Measurements from ENCODE around the gene GSTK1.

GSTK1 gene

DNA sequence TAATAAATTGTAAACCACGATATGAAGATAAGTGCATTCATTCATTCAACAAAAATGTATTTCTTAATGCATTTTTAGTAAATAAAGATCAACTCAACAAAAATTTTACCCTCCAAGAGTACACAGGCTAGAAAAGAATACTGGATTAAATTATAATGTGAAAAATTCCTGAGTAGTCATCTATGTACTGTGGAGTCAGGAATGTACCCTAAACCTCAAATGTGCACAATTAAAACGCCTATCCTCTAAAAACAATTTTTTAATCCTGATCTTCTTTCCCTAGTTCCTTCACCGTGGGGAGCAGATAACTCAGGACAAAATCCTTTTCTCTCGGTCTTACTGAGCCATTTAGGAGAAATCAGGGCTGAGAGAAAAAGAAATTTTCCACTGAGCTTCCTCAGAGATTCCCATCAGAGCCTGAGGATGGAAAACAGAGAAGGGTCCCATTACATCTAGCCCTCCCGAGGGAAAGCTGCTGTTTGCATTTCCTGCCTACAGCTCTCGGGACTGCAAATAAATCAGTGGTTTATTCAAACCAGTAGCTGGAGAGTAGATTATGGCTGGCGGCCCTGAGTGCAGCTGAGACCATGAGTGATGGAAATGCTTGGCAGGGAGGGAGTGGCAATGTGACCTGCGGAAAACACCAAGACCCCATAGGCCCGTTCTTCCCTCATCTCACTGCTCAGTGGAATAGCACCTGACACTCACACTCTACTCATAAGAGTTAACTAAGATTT lies 34.0 kb upstream of the GSTK1 start:
- Histone ChIP-seq H2BK5ac (ENCODE audit: low read depth, low read length, poor library complexity) (no peak overlapping the region), H4K12ac (ENCODE audit: low read depth, low read length) (no peak overlapping the region), H3K9me3 (ENCODE audit: insufficient read depth, low read depth, low read length) (peaks cover 7% of the 10 kb centered on the region), H3K36me3 (ENCODE audit: control insufficient read depth in 1 of 2, insufficient read depth in 2 of 2, low read length in 2 of 2) (no peaks in the 10 kb centered on the region), H3K4me1 (ENCODE audit: control insufficient read depth in 1 of 2, insufficient read depth in 2 of 2, low read length in 2 of 2) (peaks cover 12 to 20% of the 10 kb centered on the region in 2 experiments), H3K23ac (ENCODE audit: low read length) (no peak overlapping the region), H3K4me2 (ENCODE audit: low read length) (no peak overlapping the region), H2AK5ac (ENCODE audit: low read length) (no peak overlapping the region), H2BK120ac (ENCODE audit: insufficient read depth, low read length, poor library complexity) (no peak overlapping the region), H2BK12ac (ENCODE audit: low read length) (no peak overlapping the region), H3K4ac (ENCODE audit: low read depth, low read length) (no peak overlapping the region), H3K27ac (ENCODE audit: low read depth, low read length) (no peak overlapping the region), H2AFZ (ENCODE audit: insufficient read depth, low read length, poor library complexity) (no peak overlapping the region), H3K9ac (ENCODE audit: low read length) (no peak overlapping the region), H3K79me1 (ENCODE audit: low read length) (peaks cover 6% of the 10 kb centered on the region), H3K79me2 (ENCODE audit: control insufficient read depth, insufficient read depth, low read length, poor library complexity) (no peaks in the 10 kb centered on the region), H4K8ac (ENCODE audit: low read depth, low read length) (no peak overlapping the region), H3K14ac (ENCODE audit: low read length) (no peak overlapping the region), H3K27me3 (ENCODE audit: insufficient read depth, low read length) (no peaks in the 10 kb centered on the region), H4K91ac (ENCODE audit: low read depth, low read length) (no peak overlapping the region), H3K18ac (ENCODE audit: low read length) (no peak overlapping the region), H3K4me3 (ENCODE audit: low read depth, low read length) (no peak overlapping the region)
- no peak for DNase-seq
- WGBS (ENCODE audit: extremely low coverage, insufficient coverage, insufficient read length), result no CpG with 5 or more reads among the region's 9 CpGs

DNA sequence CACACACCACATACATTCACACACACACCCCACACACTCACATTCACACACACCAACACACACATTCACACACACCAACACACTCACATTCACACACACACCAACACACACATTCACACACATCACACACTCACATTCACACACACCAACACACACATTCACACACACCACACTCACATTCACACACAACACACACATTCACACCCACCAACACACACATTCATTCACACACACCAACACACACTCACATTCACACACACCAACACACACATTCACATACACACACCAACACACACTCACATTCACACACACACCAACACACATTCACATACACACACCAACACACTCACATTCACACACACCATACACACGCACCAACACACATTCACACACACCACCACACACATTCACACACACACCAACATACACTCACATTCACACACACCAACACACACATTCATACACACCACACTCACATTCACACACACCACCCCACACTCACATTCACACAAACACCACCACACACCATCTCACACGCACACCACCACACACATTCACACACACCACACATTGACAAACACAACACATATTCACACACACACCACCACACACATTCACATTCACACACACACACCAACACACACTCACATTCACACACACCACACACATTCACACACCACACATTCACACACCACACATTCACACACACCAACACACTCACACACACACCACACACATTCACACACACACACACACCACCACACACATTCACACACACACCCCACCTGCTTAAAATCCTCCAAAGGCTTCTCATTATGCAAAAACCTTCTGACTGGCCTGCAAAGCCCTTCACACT lies 32.4 kb upstream of the GSTK1 start:
- no peak overlapping the region for H4K91ac ChIP-seq (ENCODE audit: low read depth, low read length)
- H3K4me3 ChIP-seq (ENCODE audit: low read depth, low read length), result peak overlapping the region; percentile 62
- WGBS (ENCODE audit: extremely low coverage, insufficient coverage, insufficient read length), result 100% methylated on average over 2 of the region's 2 CpGs
- no peak overlapping the region for H4K12ac ChIP-seq (ENCODE audit: low read depth, low read length)
- peaks cover 7% of the 10 kb centered on the region for H3K9me3 ChIP-seq (ENCODE audit: insufficient read depth, low read depth, low read length)
- no peak overlapping the region for H3K9ac ChIP-seq (ENCODE audit: low read length)
- H2AFZ ChIP-seq (ENCODE audit: insufficient read depth, low read length, poor library complexity), result no peak overlapping the region
- no peak overlapping the region for H3K27ac ChIP-seq (ENCODE audit: low read depth, low read length)
- no peaks in the 10 kb centered on the region for H3K27me3 ChIP-seq (ENCODE audit: insufficient read depth, low read length)
- H2BK12ac ChIP-seq (ENCODE audit: low read length), result no peak overlapping the region
- H2BK5ac ChIP-seq (ENCODE audit: low read depth, low read length, poor library complexity), result no peak overlapping the region
- H3K18ac ChIP-seq (ENCODE audit: low read length), result no peak overlapping the region
- peak overlapping the region; percentile 11 for H3K23ac ChIP-seq (ENCODE audit: low read length)
- no peak overlapping the region for H2AK5ac ChIP-seq (ENCODE audit: low read length)
- DNase-seq, result no peak
- H3K14ac ChIP-seq (ENCODE audit: low read length), result no peak overlapping the region
- H3K36me3 ChIP-seq (ENCODE audit: control insufficient read depth in 1 of 2, insufficient read depth in 2 of 2, low read length in 2 of 2), result no peaks in the 10 kb centered on the region
- peaks cover 6% of the 10 kb centered on the region for H3K79me1 ChIP-seq (ENCODE audit: low read length)
- peaks cover 7 to 14% of the 10 kb centered on the region in 2 experiments for H3K4me1 ChIP-seq (ENCODE audit: control insufficient read depth in 1 of 2, insufficient read depth in 2 of 2, low read length in 2 of 2)
- no peak overlapping the region for H4K8ac ChIP-seq (ENCODE audit: low read depth, low read length)
- H3K4me2 ChIP-seq (ENCODE audit: low read length), result no peak overlapping the region
- no peak overlapping the region for H3K4ac ChIP-seq (ENCODE audit: low read depth, low read length)
- H3K79me2 ChIP-seq (ENCODE audit: control insufficient read depth, insufficient read depth, low read length, poor library complexity), result no peaks in the 10 kb centered on the region
- H2BK120ac ChIP-seq (ENCODE audit: insufficient read depth, low read length, poor library complexity), result no peak overlapping the region

GRCh38 chr7:143233816-143234532 lies 29.3 kb upstream of the GSTK1 start:
- DNase-seq, result no peak
- no peak overlapping the region for H3K9ac ChIP-seq (ENCODE audit: low read length)
- H2AFZ ChIP-seq (ENCODE audit: insufficient read depth, low read length, poor library complexity), result no peak overlapping the region
- H3K4ac ChIP-seq (ENCODE audit: low read depth, low read length), result no peak overlapping the region
- H3K18ac ChIP-seq (ENCODE audit: low read length), result no peak overlapping the region
- H3K27ac ChIP-seq (ENCODE audit: low read depth, low read length), result no peak overlapping the region
- H3K23ac ChIP-seq (ENCODE audit: low read length), result no peak overlapping the region
- H3K14ac ChIP-seq (ENCODE audit: low read length), result no peak overlapping the region
- no peaks in the 10 kb centered on the region for H3K79me1 ChIP-seq (ENCODE audit: low read length)
- no peak overlapping the region for H3K4me2 ChIP-seq (ENCODE audit: low read length)
- no peaks in the 10 kb centered on the region for H3K79me2 ChIP-seq (ENCODE audit: control insufficient read depth, insufficient read depth, low read length, poor library complexity)
- H2BK5ac ChIP-seq (ENCODE audit: low read depth, low read length, poor library complexity), result no peak overlapping the region
- peaks cover 3 to 4% of the 10 kb centered on the region in 2 experiments for H3K4me1 ChIP-seq (ENCODE audit: control insufficient read depth in 1 of 2, insufficient read depth in 2 of 2, low read length in 2 of 2)
- no CpG with 5 or more reads among the region's 2 CpGs for WGBS (ENCODE audit: extremely low coverage, insufficient coverage, insufficient read length)
- no peaks in the 10 kb centered on the region for H3K27me3 ChIP-seq (ENCODE audit: insufficient read depth, low read length)
- H3K4me3 ChIP-seq (ENCODE audit: low read depth, low read length), result no peak overlapping the region
- no peak overlapping the region for H4K91ac ChIP-seq (ENCODE audit: low read depth, low read length)
- H2AK5ac ChIP-seq (ENCODE audit: low read length), result no peak overlapping the region
- no peaks in the 10 kb centered on the region for H3K36me3 ChIP-seq (ENCODE audit: control insufficient read depth in 1 of 2, insufficient read depth in 2 of 2, low read length in 2 of 2)
- peaks cover 13% of the 10 kb centered on the region for H3K9me3 ChIP-seq (ENCODE audit: insufficient read depth, low read depth, low read length)
- H2BK12ac ChIP-seq (ENCODE audit: low read length), result no peak overlapping the region
- H4K8ac ChIP-seq (ENCODE audit: low read depth, low read length), result no peak overlapping the region
- H4K12ac ChIP-seq (ENCODE audit: low read depth, low read length), result no peak overlapping the region
- H2BK120ac ChIP-seq (ENCODE audit: insufficient read depth, low read length, poor library complexity), result no peak overlapping the region

DNA sequence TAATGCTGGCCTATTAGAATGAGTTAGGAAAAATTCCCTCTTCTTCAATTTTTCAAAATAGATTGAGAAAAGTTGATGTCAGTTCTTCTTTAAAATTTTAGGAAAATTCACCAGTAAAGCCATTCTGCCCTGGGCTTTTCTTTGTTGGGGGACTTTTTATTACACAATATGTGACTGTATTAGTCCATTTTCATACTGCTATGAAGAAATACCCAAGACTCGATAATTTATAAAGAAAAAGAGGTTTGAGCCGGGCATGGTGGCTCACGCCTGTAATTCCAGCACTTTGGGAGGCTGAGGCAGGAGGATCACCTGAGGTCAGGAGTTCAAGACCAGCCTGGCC lies 28.7 kb upstream of the GSTK1 start:
- Histone ChIP-seq H2AK5ac (ENCODE audit: low read length) (no peak overlapping the region), H2BK120ac (ENCODE audit: insufficient read depth, low read length, poor library complexity) (no peak overlapping the region), H3K4ac (ENCODE audit: low read depth, low read length) (no peak overlapping the region), H3K4me2 (ENCODE audit: low read length) (no peak overlapping the region), H2BK12ac (ENCODE audit: low read length) (no peak overlapping the region), H4K12ac (ENCODE audit: low read depth, low read length) (no peak overlapping the region), H2BK5ac (ENCODE audit: low read depth, low read length, poor library complexity) (no peak overlapping the region), H3K27ac (ENCODE audit: low read depth, low read length) (no peak overlapping the region), H3K14ac (ENCODE audit: low read length) (no peak overlapping the region), H3K18ac (ENCODE audit: low read length) (no peak overlapping the region), H3K23ac (ENCODE audit: low read length) (no peak overlapping the region), H4K91ac (ENCODE audit: low read depth, low read length) (no peak overlapping the region), H3K9ac (ENCODE audit: low read length) (no peak overlapping the region), H3K36me3 (ENCODE audit: control insufficient read depth in 1 of 2, insufficient read depth in 2 of 2, low read length in 2 of 2) (no peaks in the 10 kb centered on the region), H3K9me3 (ENCODE audit: insufficient read depth, low read depth, low read length) (peaks cover 13% of the 10 kb centered on the region), H4K8ac (ENCODE audit: low read depth, low read length) (no peak overlapping the region), H3K4me1 (ENCODE audit: control insufficient read depth in 1 of 2, insufficient read depth in 2 of 2, low read length in 2 of 2) (peaks cover under 1% of the 10 kb centered on the region in 2 experiments), H3K27me3 (ENCODE audit: insufficient read depth, low read length) (no peaks in the 10 kb centered on the region), H3K79me2 (ENCODE audit: control insufficient read depth, insufficient read depth, low read length, poor library complexity) (no peaks in the 10 kb centered on the region), H3K4me3 (ENCODE audit: low read depth, low read length) (no peak overlapping the region), H2AFZ (ENCODE audit: insufficient read depth, low read length, poor library complexity) (no peak overlapping the region), H3K79me1 (ENCODE audit: low read length) (no peaks in the 10 kb centered on the region)
- no CpG with 5 or more reads among the region's 3 CpGs for WGBS (ENCODE audit: extremely low coverage, insufficient coverage, insufficient read length)
- no peak for DNase-seq
